IMR-90 (cell line): ENCODE results near the gene CSK.

Experiments used
- CEBPB ChIP-seq: IDR thresholded peaks from 2 replicates; pipeline ENCODE4 v1.6.1; 2012; ENCODE audit warnings: low read depth, low read length, improper control_type of control experiment
- CHD1 ChIP-seq: IDR thresholded peaks from 2 replicates; pipeline ENCODE4 v1.6.1; 2012; ENCODE audit warnings: low read depth, low read length, improper control_type of control experiment
- ELK1 ChIP-seq: fragments of 150-350 bp; IDR thresholded peaks from 2 replicates; pipeline ENCODE4 v1.6.1; 2016; ENCODE audit warnings: low read depth, mild to moderate bottlenecking, low read length, moderate library complexity, borderline replicate concordance
- MAZ ChIP-seq: IDR thresholded peaks from 2 replicates; pipeline ENCODE4 v1.6.1; 2012; ENCODE audit warnings: low read depth, mild to moderate bottlenecking, low read length, improper control_type of control experiment, moderate library complexity, borderline replicate concordance
- NFE2L2 ChIP-seq: fragments of 150-350 bp; IDR thresholded peaks from 2 replicates; pipeline ENCODE4 v1.6.1; 2016; ENCODE audit warnings: low read depth, mild to moderate bottlenecking, low read length
- POLR2A ChIP-seq: IDR thresholded peaks from 2 replicates; pipeline ENCODE4 v1.6.1; 2012; ENCODE audit warnings: mild to moderate bottlenecking, low read depth, low read length
- RAD21 ChIP-seq: IDR thresholded peaks from 2 replicates; pipeline ENCODE4 v1.6.1; 2012; ENCODE audit warnings: low read length, improper control_type of control experiment
- RCOR1 ChIP-seq: IDR thresholded peaks from 2 replicates; pipeline ENCODE4 v1.6.1; 2012; ENCODE audit warnings: mild to moderate bottlenecking, low read length, improper control_type of control experiment; ENCODE audit not compliant: insufficient replicate concordance
- RFX5 ChIP-seq: IDR thresholded peaks from 2 replicates; pipeline ENCODE4 v1.8.0; 2012; ENCODE audit warnings: low read depth, mild to moderate bottlenecking, low read length, moderate library complexity
- SMC3 ChIP-seq: fragments of 150-350 bp; IDR thresholded peaks from 2 replicates; pipeline ENCODE4 v1.6.1; 2016; ENCODE audit warnings: low read depth, mild to moderate bottlenecking, antibody characterized with exemption, low read length, moderate library complexity
- USF2 ChIP-seq: fragments of 150-350 bp; IDR thresholded peaks from 2 replicates; pipeline ENCODE4 v1.6.1; 2017; ENCODE audit warnings: mild to moderate bottlenecking, antibody characterized with exemption, low read length, low read depth
- TF ChIP-seq, protein P1 (sequence below): conservative IDR thresholded peaks from 2 replicates; pipeline ENCODE4 v1.5.1; 2012; ENCODE audit warnings: mild to moderate bottlenecking, low read depth, low read length, improper control_type of control experiment

DNA sequence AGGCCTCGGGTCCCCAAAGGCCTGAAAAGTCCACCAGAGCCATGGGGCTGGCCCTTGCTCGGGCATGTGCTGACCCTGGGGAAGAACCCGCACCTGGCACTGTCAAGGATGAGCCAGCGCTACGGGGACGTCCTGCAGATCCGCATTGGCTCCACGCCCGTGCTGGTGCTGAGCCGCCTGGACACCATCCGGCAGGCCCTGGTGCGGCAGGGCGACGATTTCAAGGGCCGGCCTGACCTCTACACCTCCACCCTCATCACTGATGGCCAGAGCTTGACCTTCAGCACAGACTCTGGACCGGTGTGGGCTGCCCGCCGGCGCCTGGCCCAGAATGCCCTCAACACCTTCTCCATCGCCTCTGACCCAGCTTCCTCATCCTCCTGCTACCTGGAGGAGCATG lies 32.0 kb upstream of the CSK start:
- TF ChIP-seq SMC3, result no peak
- no peak for TF ChIP-seq USF2
- TF ChIP-seq, protein P1, sequence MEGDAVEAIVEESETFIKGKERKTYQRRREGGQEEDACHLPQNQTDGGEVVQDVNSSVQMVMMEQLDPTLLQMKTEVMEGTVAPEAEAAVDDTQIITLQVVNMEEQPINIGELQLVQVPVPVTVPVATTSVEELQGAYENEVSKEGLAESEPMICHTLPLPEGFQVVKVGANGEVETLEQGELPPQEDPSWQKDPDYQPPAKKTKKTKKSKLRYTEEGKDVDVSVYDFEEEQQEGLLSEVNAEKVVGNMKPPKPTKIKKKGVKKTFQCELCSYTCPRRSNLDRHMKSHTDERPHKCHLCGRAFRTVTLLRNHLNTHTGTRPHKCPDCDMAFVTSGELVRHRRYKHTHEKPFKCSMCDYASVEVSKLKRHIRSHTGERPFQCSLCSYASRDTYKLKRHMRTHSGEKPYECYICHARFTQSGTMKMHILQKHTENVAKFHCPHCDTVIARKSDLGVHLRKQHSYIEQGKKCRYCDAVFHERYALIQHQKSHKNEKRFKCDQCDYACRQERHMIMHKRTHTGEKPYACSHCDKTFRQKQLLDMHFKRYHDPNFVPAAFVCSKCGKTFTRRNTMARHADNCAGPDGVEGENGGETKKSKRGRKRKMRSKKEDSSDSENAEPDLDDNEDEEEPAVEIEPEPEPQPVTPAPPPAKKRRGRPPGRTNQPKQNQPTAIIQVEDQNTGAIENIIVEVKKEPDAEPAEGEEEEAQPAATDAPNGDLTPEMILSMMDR, result no peak
- TF ChIP-seq POLR2A, result no peak
- TF ChIP-seq MAZ, result no peak
- no peak for TF ChIP-seq RFX5
- no peak for TF ChIP-seq ELK1
- TF ChIP-seq CEBPB, result no peak
- TF ChIP-seq RCOR1, result no peak
- TF ChIP-seq CHD1, result no peak
- no peak for TF ChIP-seq RAD21
- no peak for TF ChIP-seq NFE2L2
